ENCODE results near the gene NPBWR2.
"Not testable (repeated sequence)": the region's sequence is repeated elsewhere in the genome, so short reads cannot be mapped to it uniquely, and the experiment has no call there.

The NPBWR2 gene

GRCh38 chr20:64102647-64103354, 4.6 kb downstream of the NPBWR2 start:
- DNase-seq = no peak

DNA sequence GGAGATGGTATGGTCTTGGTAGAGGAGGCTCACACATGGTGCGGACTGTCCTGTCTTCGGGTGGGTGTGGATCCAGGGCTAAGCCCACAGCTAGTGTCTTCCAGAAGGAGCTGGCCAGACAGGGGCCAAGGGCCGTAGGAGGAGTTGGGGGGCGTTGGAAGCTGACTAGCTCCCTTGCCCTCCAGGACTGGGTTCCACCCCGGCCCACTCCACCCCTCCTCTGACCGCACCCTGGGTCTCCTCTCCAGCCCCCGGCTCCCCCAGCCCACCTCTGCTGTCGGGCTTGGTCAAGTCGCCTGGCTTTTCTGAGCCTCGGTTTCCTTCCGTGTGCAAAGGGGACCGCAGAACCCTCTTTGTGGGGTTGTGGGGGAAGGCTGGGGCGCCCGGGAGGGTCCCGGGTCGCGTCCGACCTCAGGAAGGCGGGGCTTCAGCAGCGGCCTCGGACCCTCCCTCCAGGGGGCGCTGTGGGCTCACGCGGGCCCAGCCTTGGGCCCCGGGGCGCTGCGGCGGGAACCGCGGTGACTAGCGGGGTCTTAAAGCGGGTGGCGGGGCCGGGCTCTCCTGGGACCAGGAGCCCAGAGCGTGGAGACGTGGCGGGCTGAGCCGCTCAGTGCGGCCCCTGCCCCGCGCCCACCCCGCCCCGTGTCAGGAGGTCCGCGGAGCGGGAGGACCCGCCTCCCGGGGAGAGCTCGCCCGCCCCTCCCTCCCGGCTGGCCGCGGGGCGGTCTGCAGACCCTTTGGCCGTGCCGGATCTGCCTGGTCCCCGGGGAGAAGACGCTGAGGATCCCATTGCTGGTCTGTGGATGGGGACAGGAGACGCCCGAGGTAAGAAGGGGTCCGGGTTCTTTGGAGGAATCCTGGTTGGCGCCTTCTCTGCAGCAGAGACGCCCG, 5.4 kb downstream of the NPBWR2 start:
- DNase-seq = peak; percentile 68

DNA sequence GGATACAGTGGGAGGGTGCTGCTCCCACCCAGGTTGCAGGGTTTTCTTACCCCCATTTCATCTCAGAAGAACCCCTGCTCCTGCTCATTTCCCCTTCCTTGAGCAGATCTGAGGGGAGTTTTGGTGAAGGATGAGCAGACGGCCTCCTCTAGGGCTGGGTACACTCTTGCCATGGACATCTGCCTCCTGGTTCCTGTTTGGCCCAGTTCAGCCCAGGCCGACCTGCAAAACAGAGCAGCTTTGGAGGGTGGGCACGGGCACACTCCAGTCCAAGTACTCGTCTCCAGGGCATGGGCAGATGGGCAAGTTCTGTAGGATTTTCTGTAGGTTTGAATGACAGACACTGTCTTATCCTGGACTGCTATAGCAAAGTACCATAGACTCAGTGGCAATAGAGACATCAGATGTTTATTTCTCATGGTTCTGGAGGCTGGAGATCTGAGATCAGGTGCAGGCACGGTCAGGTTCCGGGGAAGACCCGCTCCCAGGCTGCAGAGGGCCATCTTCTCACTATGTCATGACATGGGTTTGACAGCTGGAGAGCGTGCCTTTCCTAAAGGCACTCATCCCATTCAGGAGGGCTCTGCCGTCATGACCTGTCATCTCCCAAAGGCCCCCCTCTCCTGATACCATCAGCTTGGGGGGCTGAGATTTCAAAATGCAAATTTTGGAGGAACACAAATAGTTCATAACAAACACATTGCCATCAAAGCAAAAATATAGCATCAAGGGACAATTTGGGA, 6.2 kb downstream of the NPBWR2 start:
- no peak for DNase-seq

DNA sequence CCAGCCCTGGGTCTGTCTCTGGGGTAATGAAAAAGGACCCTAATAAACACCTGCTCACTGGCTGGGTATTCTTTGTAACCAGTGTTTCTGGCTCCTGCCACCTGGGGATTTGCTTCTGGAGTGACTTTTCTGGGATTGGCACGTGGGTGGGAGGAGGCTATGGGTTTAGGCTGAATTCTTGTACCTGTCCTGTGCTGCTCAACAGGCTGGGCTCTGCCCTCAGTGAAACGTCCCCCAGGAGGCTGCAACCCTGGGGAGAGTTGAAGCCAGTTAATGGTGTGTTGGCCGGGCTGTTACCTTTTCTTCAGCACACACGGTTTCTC, 6.8 kb downstream of the NPBWR2 start:
- no peak for DNase-seq

GRCh38 chr20:64099880-64100565, 7.3 kb downstream of the NPBWR2 start:
- DNase-seq = peak; percentile 22

GRCh38 chr20:64099086-64099786, 8.1 kb downstream of the NPBWR2 start:
- no peak for DNase-seq

- no peak for DNase-seq
Measured at GRCh38 chr20:64098471-64099013, 8.8 kb downstream of the NPBWR2 start.

DNA sequence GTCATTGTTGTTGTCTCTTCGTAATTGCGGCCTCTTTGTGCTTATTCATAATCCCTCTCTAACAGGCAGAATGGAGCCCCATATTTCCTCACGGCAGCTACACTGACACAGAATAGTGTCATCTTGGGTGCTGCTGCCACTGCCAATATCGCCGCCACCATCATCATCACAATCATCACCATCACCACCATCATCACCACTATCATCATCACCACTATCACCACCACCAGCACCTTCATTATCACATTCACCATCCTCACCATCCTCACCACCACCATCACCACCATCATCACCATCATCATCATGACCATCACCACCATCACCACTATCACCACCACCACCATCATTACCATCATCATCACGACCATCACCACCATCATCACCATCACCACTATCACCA, 10.8 kb downstream of the NPBWR2 start:
- DNase-seq = no peak

GRCh38 chr20:64095927-64096326, 11.4 kb downstream of the NPBWR2 start:
- no peak for DNase-seq

- DNase-seq = no peak
Measured at GRCh38 chr20:64095455-64095854, 11.9 kb downstream of the NPBWR2 start.

DNA sequence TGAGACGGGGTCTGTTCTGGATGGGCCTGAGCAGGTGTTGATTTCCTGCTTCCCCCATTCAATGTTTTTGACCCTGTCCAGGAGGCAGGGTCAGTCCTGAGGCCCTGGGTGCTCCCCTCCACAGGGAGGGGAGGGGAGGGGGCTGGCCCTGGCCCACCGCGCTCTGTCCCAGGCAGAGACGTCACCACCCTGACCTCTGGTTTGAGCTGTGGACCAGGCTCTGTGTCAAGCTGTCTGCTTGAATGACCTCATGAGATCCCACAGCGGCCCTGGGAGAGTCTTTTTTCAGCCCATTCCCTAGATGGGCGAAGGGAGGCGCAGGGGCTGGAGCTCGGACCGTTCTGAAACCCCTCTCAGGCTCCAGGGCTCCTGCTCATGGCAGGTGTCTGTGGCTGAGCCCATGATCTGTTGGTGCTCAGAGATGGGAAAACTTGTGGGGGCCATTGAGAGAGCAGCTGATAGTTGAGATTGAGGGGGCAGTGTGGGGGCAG, 14.3 kb downstream of the NPBWR2 start:
- DNase-seq = no peak

DNA sequence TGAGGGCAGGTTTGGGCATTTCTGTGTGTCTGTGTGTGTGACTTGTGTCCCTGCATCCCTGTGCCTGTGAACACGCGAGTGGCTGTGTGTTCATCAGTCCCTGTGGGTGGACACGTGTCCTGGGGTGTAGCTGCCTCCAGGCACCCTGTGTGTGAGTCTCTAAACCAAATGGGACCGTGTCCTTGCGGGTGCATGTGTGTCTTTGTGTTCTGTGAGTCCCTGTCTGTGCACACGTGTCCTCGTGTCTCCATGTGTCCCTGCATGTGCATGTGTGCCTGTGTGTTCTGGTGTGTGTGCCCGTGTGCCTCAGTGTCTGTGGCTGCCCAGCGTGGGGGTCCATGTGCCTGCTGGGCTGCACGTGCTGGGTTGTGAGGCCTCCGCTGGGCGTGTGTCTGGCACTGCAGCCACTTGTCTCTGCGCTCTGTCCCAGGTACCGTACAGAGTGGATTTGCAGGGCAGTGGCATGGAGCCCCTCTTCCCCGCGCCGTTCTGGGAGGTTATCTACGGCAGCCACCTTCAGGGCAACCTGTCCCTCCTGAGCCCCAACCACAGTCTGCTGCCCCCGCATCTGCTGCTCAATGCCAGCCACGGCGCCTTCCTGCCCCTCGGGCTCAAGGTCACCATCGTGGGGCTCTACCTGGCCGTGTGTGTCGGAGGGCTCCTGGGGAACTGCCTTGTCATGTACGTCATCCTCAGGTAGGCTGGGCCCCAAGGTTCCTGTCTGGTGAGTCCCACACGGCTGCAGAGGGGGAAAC, 14.9 kb downstream of the NPBWR2 start:
- DNase-seq = no peak

DNA sequence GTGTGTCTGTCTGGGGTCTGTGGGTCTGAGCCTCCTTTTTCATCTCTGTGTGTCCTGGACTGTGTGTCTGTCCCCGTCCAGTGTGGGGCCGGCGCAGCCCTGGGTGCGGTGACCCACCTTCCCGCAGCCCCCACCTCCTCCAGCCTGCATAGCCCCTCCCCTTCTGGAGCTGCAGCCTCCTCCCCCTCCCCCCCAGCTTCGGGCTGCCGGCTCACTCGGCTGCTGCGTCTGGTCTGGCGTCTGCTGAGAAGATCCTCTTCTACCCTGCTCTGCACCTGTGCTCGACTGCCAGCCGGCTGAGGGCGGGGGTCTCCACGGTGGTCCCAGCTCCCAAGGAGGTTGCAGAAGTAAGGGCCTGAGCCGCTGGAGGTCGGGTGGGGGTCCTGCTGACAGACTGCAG, 15.6 kb downstream of the NPBWR2 start:
- DNase-seq = no peak

DNA sequence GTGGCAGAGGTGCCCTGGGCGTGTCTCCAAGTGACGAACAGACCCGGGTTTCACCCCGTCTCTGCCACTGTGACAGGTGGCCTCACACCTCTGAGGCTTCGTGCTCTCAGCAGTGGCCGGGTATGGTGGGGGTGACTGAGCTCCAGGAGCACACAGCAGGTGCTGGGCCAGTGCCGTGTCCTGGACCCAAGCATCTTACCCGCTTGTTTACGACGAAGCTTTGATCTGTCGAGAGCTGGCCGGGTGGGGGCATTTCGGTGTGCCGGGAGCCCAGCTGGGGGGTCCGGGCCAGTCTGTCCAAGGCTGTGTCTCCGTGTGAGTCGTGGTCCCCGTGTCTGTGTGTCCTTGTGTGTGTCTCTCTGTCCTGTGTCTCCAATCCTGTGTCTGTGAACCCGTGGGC, 16.0 kb downstream of the NPBWR2 start:
- DNase-seq = no peak

GRCh38 chr20:64090165-64090564, 17.2 kb downstream of the NPBWR2 start:
- no peak for DNase-seq

DNA sequence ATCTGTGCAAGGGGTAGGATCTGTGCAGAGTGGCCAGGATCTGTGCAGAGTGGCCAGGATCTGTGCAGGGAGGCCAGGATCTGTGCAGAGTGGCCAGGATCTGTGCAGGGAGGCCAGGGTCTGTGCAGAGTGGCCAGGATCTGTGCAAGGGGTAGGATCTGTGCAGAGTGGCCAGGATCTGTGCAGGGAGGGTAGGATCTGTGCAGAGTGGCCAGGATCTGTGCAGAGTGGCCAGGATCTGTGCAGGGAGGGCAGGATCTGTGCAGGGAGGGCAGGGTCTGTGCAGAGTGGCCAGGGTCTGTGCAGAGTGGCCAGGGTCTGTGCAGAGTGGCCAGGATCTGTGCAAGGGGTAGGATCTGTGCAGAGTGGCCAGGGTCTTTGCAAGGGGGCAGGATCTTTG, 18.8 kb downstream of the NPBWR2 start:
- DNase-seq = not testable (repeated sequence)

- not testable (repeated sequence) for DNase-seq
Measured at GRCh38 chr20:64087226-64087825, 20.0 kb downstream of the NPBWR2 start.

DNA sequence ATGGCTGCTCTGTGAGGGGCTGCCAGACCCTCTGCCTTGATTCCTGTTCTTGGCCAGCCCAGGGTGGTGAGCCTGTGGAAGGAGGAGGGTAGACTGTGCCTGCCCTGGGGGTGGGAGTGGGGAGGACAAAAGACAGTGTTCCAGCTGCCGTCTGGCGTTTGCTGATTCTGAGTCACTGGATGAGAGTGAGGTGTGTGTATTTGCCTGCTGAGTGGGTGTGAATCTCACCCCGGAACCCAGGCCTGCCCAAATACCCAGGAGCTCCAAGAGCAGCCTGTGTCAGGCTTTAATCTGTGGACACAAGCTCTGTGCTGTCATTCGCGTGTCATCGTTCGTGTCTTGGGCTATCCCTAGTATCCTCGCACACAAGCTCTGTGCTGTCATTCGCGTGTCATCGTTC, 20.6 kb downstream of the NPBWR2 start:
- DNase-seq = no peak

DNA sequence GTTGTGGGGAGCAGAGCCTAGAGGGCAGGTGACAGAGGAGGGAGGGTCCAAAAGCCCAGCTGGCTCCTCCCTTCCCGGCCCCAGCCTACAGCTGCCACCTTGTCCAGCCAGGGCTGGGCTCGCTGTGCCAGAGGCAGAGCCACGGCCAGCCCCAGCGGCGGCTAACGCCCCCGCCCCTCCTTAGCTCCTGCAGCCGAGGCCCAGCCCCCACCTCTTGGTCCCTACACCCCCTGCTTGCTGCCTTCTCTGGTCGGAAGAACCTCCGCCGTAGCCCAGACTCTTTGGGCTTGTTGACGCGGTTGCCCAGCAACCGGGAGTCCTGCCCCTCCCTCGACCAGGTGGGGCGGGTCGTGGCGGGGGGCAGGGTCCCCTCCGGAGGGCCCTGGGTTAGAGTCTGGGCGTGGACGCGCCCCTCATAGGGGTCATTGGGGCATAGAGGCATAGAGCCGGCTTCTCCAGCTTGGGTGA, 22.6 kb downstream of the NPBWR2 start:
- no peak for DNase-seq

All from CD4-positive, alpha-beta T cell treated with Interleukin-12 subunit alpha and Interleukin-12 subunit beta, for 1 hour (primary cell).